Endothelial cell of umbilical vein (primary cell): ENCODE data around the gene CDKN1A. TPM values are rescaled to one million over a fixed set of nuclear protein-coding genes. Genes with fewer than 3 reads are reported as not detected.

Experiments
- BruUV-seq: library from RNA; stranded (reverse); fragments of 400-500 nt; replicated peaks from 2 replicates; lab custom pipeline; 2021; lab: Mats Ljungman, UMichigan
- CTCF ChIA-PET: fragments of 300-600, 350-600 bp; sonication (Branson Sonifier 250); formaldehyde crosslinking; loops from one replicate; lab custom pipeline; 2021; ENCODE audit warnings: antibody characterized with exemption, inconsistent platforms; lab: Charles Lee
- POLR2A ChIA-PET: fragments of 300-600, 350-600 bp; sonication (Branson Sonifier 250); formaldehyde crosslinking; loops from one replicate; lab custom pipeline; 2021; ENCODE audit warnings: antibody characterized with exemption, inconsistent platforms; lab: Charles Lee
- DNase-seq: peaks from one replicate; pipeline ENCODE4 v3.0.0-alpha.2; 2011; ENCODE audit warnings: low read depth, low spot score
- FAIRE-seq: peaks from 2 replicates; lab custom pipeline; 2011; peaks lifted over from hg19 to GRCh38; lab: Jason Lieb, UNC
- H2AFZ ChIP-seq: 2 replicates; pipeline ENCODE4 v1.6.0; 2012; ENCODE audit warnings: low read depth, low read length, control low read depth, inconsistent platforms
- H3K27ac ChIP-seq: 2 replicates; pipeline ENCODE4 v1.5.1; 2011; ENCODE audit warnings: low read depth, mild to moderate bottlenecking, control low read depth, low read length, moderate library complexity; ENCODE audit not compliant: insufficient read depth
- H3K27me3 ChIP-seq, 2 experiments: 2 replicates each; pipeline versions ENCODE4 v1.6.0 to v1.6.1; 2011; ENCODE audit warnings: low read length in 2 of 2, mixed read lengths in 1 of 2; ENCODE audit not compliant: control insufficient read depth in 2 of 2, insufficient read depth in 2 of 2
- H3K36me3 ChIP-seq, 2 experiments: 2 replicates in 1 of 2; 3 replicates in 1 of 2; pipeline ENCODE4 v1.5.1; 2011; ENCODE audit warnings: low read length in 2 of 2, mild to moderate bottlenecking in 1 of 2, moderate library complexity in 1 of 2; ENCODE audit not compliant: control insufficient read depth in 2 of 2, insufficient read depth in 2 of 2; ENCODE audit errors: extremely low read depth in 1 of 2
- H3K4me1 ChIP-seq: 3 replicates; pipeline ENCODE4 v1.5.1; 2011; ENCODE audit warnings: mild to moderate bottlenecking, low read length; ENCODE audit not compliant: control insufficient read depth, insufficient read depth; ENCODE audit errors: extremely low read depth
- H3K4me2 ChIP-seq: 2 replicates; pipeline ENCODE4 v1.6.1; 2011; ENCODE audit warnings: low read length, control low read depth, mixed read lengths; ENCODE audit not compliant: insufficient read depth
- H3K4me3 ChIP-seq, 3 experiments: fragments of 200-600 bp in 1 of 3; sonication (generic), shearing (Covaris generic) in 1 of 3; replicated peaks in 1 of 3; 2 replicates each; pipeline ENCODE4 v1.5.1; 2011 to 2016; ENCODE audit warnings: control low read depth in 3 of 3, low read length in 3 of 3, mild to moderate bottlenecking in 2 of 3, inconsistent platforms in 1 of 3, low read depth in 1 of 3, moderate library complexity in 1 of 3; ENCODE audit not compliant: insufficient read depth in 1 of 3
- H3K79me2 ChIP-seq: 2 replicates; pipeline ENCODE4 v1.6.0; 2012; ENCODE audit warnings: low read length, inconsistent platforms; ENCODE audit not compliant: control insufficient read depth, insufficient read depth
- H3K9ac ChIP-seq: replicated peaks from 2 replicates; pipeline ENCODE3; 2011; ENCODE audit warnings: low read length, control low read depth; ENCODE audit not compliant: insufficient read depth; ENCODE audit errors: extremely low read depth
- H3K9me1 ChIP-seq: replicated peaks from 3 replicates; pipeline ENCODE4 v1.6.0; 2011; ENCODE audit warnings: mild to moderate bottlenecking, low read length; ENCODE audit not compliant: control insufficient read depth, insufficient read depth; ENCODE audit errors: extremely low read depth
- H3K9me3 ChIP-seq: replicated peaks from 2 replicates; pipeline ENCODE4 v1.5.1; 2012; ENCODE audit warnings: low read length, inconsistent platforms; ENCODE audit not compliant: control insufficient read depth, insufficient read depth
- H4K20me1 ChIP-seq: replicated peaks from 2 replicates; pipeline ENCODE3; 2011; ENCODE audit warnings: mild to moderate bottlenecking, low read length; ENCODE audit not compliant: control insufficient read depth, insufficient read depth; ENCODE audit errors: extremely low read depth
- CTCF ChIP-seq, 2 donors: IDR thresholded peaks; 1 replicate in 1 of 2; 2 replicates in 1 of 2; pipeline ENCODE4 v1.5.1; 2011; ENCODE audit warnings: low read length in 2 of 2, mild to moderate bottlenecking in 2 of 2, moderate library complexity in 2 of 2, control low read depth in 1 of 2, inconsistent platforms in 1 of 2, low read depth in 1 of 2; ENCODE audit not compliant: insufficient read depth in 1 of 2; ENCODE audit errors: extremely low read depth in 1 of 2
- EZH2 ChIP-seq: IDR thresholded peaks from 2 replicates; pipeline ENCODE4 v1.6.1; 2012; ENCODE audit warnings: borderline replicate concordance, low read depth, mild to moderate bottlenecking, moderate library complexity, low read length, inconsistent platforms; ENCODE audit not compliant: severe bottlenecking
- GATA2 ChIP-seq: IDR thresholded peaks from 2 replicates; pipeline ENCODE4 v1.7.0; 2011; ENCODE audit warnings: low read depth, mild to moderate bottlenecking, moderate library complexity, mixed read lengths, low read length; ENCODE audit not compliant: insufficient read length, insufficient read depth
- JUN ChIP-seq: IDR thresholded peaks from 2 replicates; pipeline ENCODE4 v1.6.1; 2011; ENCODE audit warnings: borderline replicate concordance, low read depth; ENCODE audit not compliant: insufficient read length, insufficient read depth
- MYC ChIP-seq: IDR thresholded peaks from one replicate; pipeline ENCODE4 v1.6.1; 2011; ENCODE audit warnings: mild to moderate bottlenecking, low read depth, low read length
- POLR2A ChIP-seq: IDR thresholded peaks from 2 replicates; pipeline ENCODE4 v1.6.1; 2012; ENCODE audit warnings: low read depth, mild to moderate bottlenecking, control low read depth, low read length
- POLR2AphosphoS5 ChIP-seq: IDR thresholded peaks from 2 replicates; pipeline ENCODE4 v1.6.1; 2012; ENCODE audit warnings: low read depth, mild to moderate bottlenecking, control low read depth, low read length, moderate library complexity; ENCODE audit not compliant: insufficient read depth
- dilution Hi-C: fragments of 300-500 bp; cut with MboI; formaldehyde crosslinking; loops from one replicate; pipeline ENCODE4 v1.15.0; 2019; ENCODE audit warnings: low sequenced_read_pairs; ENCODE audit not compliant: extremely low pct_ligation_motif_present
- intact Hi-C: fragments of 100-400 bp; cut with micrococcal nuclease; formaldehyde crosslinking; loops from one replicate; pipeline ENCODE4 v1.10.0; 2022
- polyA plus RNA-seq, 4 experiments: library from polyadenylated mRNA; depleted of rRNA in 3 of 4; stranded (reverse) in 3 of 4; unstranded in 1 of 4; fragments of >200 nt; gene quantifications; 2 replicates each; pipeline versions ENCODE4 v1.2.1 to v1.2.3, GENCODE V29; 2011 to 2012; ENCODE audit warnings: missing spikeins in 1 of 4
- total RNA-seq: library from RNA; stranded (reverse); gene quantifications from 2 replicates; pipeline ENCODE4 v1.2.3, GENCODE V29; 2021

Gene CDKN1A
- total and polyA plus RNA-seq, 2 donors (not counting 3 experiments of a cell fraction or from before 2014, with no cell fraction given) = 170 to 238 TPM

- H4K20me1 ChIP-seq = no peaks in the 10 kb centered on the region
- no TSS peak for BruUV-seq
- no peak for FAIRE-seq
Observed at GRCh38 chr6:36657271-36657670, 21.2 kb upstream of the CDKN1A start.

More at GRCh38 chr6:36657271-36657670, 21.2 kb upstream of the CDKN1A start:
- Histone ChIP-seq H3K4me2 (no peak overlapping the region), H3K4me3 (no peak overlapping the region), H3K79me2 (no peaks in the 10 kb centered on the region), H3K36me3 (no peaks in the 10 kb centered on the region), H3K27ac (no peak overlapping the region), H3K9me1 (no peaks in the 10 kb centered on the region), H3K4me1 (no peaks in the 10 kb centered on the region), H3K9ac (no peak overlapping the region), H3K9me3 (no peaks in the 10 kb centered on the region), H3K27me3 (peaks cover 19 to 25% of the 10 kb centered on the region in 2 experiments), H2AFZ (no peak overlapping the region)
- CTCF ChIA-PET = interaction anchor here (1.1 kb wide), 1 partner anchor 13 kb away, joined by 3 read pairs; no protein-coding TSS in a partner anchor
- dilution Hi-C loops = no loop called here
- intact Hi-C loops = no loop called here
- POLR2A ChIA-PET = no interaction called here
- no peak for TF ChIP-seq MYC
- no peak for TF ChIP-seq CTCF (IDR thresholded peaks at IDR 0.05; ENCODE audit: extremely low read depth in 1 of 2, insufficient read depth in 1 of 2, low read depth in 1 of 2, low read length in 2 of 2)
- no peak for TF ChIP-seq EZH2
- TF ChIP-seq POLR2AphosphoS5 = no peak
- TF ChIP-seq POLR2A = no peak
- no peak for TF ChIP-seq GATA2
- TF ChIP-seq JUN = no peak
- no peak for DNase-seq
